Measurements from ENCODE around the gene PRDM10.
"Not testable (repeated sequence)": the region's sequence is repeated elsewhere in the genome, so short reads cannot be mapped to it uniquely, and the experiment has no call there.

PRDM10 gene

GRCh38 chr11:129973809-129974208, 28.8 kb downstream of the PRDM10 start:
- DNase-seq: no peak

DNA sequence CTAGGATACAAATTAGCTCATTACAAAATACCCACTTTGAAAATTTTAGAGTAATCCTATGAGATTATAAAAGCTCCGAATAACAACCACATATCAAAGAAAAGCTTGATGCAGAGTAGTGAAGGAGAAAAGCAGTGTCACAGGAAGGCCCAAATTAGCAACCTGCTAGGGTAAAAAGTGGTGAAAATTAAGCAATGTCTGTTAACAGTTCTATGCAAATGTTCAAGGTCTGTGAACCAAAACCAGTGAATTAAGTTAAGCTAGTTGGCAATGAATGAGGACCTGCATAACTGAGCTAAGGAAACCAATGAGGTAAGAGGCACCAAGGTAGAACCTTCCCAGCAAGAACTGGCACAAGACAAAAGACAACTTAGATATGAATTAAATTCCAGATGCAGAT, 29.6 kb downstream of the PRDM10 start:
- no peak for DNase-seq

GRCh38 chr11:129972611-129973010, 30.0 kb downstream of the PRDM10 start:
- DNase-seq: no peak

DNA sequence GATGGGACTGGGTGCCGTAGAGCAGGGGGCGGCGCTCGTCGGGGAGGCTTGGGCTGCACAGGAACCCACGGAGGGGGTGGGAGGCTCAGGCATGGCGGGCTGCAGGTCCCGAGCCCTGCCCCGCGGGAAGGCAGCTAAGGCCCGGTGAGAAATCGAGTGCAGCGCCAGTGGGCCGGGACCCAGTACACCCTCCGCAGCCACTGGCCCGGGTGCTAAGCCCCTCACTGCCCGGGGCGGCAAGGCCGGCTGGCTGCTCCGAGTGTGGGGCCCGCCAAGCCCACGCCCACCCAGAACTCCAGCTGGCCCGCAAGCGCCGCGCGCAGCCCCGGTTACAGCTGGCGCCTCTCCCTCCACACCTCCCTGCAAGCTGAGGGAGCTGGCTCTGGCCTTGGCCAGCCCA, 30.8 kb downstream of the PRDM10 start:
- DNase-seq: not testable (repeated sequence)

GRCh38 chr11:129969920-129970319, 32.7 kb downstream of the PRDM10 start:
- no peak for DNase-seq

DNA sequence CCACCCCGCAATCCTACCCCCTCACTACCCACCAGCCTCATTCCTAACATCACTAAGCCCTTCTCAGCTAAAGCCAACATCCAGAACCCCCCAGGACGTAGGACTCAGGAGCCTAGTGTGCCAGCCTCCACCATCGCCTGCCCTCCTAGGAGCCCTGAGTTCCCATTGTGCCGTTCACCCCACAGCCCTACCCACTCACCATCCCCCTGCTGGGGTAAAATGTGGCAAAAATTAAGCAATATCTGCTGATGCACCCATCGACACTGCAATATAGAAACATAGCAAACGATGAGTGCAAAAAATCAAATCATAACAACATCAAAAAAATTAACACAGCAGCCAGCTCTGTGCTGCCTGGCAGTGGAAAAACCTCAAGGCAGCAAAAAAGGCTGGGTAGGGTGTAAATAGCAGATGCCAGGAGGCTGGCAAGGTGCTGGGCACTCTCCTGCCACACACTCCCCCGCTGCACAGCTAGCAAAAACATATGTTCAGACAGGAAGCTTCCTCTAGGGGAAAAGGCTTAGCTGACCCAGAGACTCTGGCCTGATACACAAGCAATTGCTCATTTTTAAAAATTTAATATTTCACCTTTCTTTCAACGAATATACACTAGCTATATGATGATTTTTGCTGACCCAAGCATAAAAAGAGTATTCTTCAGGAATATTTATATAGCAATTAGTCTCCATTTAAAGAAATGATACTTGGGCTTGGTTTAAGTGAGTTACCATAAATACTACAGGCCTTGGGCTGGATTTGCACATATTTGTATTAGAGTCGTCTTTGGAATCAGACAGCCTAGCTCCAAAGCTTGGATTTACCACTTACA, 33.8 kb downstream of the PRDM10 start:
- DNase-seq: no peak

DNA sequence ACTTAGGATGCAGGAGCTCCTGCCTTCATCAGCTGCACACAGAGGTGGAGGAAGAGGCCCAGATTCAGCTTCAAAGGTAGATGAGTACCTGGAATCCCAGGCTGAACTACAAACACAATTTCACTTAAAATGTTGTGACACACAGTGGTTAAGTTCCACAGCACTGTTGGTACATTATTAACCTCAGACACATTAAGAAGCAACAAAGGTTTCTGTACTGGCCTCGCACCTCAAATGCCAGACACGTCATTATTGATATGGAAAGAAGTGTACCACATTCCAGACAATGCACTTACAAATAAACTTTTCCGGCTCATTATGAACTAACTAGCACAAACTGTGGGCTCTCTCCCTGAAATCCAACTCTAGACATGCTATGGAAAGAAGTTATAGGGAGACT, 34.6 kb downstream of the PRDM10 start:
- DNase-seq: no peak

- DNase-seq: no peak
These were observed 37.4 kb downstream of the PRDM10 start for GRCh38 chr11:129965248-129965647.

GRCh38 chr11:129960216-129961214, 42.1 kb downstream of the PRDM10 start:
- peak in 1 of 5 experiments; percentile 75 for DNase-seq

GRCh38 chr11:129959687-129960086, 42.9 kb downstream of the PRDM10 start:
- DNase-seq: no peak

GRCh38 chr11:129955282-129955681, 47.4 kb downstream of the PRDM10 start:
- no peak for DNase-seq

- not testable (repeated sequence) for DNase-seq
These were observed 47.9 kb downstream of the PRDM10 start for GRCh38 chr11:129954703-129955102.

DNA sequence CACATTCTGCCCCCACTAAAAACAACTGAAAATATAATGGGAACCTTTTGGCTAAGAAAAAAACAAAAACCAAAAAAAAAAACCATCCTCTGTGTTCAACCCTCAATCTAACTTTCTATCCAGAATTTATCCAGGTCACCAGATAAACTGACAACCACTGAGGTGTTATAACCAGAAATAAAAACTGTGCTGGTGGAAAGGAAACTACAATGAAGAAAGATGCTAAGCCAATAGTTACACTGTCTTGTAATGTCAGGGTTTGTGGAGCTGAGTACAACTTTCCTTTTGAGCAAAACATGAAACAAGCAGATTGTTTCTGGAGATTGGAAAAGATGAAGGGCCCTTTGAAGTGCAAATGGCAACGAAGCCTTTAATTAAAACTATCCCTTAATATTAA, 50.8 kb downstream of the PRDM10 start:
- DNase-seq: peak in 1 of 5 experiments; percentile 10

- no peak for DNase-seq
These were observed 51.3 kb downstream of the PRDM10 start for GRCh38 chr11:129951201-129951865.

DNA sequence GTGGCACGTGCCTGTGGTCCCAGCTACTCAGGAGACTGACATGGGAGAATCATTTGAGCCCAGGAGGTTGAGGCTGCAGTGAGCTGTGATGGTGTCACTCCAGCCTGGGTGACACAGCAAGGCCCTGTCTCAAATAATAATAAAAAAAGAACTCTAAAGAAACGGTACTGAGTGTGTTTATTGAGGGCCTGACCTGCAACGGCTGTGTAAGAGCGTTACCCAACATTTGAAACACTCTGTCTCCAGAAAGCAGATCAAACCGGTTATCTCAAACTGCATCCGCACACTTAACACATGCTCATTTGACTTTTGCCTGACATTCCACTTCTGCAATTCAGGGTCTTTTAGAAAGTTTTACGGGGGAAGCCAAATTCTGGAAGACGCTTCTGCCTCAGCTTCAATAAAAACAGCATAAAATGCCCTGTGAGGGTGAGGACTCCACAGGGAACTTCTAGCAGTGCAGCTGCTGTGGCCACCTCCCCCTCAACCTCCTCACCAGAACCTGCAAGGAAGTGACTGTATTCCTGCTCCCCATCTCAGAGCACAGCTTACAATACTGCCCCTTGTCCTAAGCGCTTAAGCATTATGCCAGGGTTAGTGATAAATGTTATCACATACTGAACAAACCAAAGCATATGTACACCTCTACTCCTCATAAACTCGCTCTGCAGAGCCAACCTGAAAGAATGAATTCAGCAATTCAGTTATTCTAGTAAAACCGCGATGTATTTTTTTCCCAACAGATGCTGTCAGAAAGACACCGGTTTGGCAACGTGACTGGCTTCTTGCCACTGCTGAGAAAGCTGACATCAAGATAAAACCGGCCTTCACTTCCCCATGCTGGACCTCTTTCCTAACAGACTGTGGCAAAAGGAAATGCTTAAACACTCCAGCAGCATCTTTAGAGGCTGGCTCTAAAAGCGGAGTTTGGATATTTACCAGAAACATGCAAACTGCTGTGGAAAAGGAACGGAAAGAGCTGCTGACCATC, 52.2 kb downstream of the PRDM10 start:
- DNase-seq: no peak

DNA sequence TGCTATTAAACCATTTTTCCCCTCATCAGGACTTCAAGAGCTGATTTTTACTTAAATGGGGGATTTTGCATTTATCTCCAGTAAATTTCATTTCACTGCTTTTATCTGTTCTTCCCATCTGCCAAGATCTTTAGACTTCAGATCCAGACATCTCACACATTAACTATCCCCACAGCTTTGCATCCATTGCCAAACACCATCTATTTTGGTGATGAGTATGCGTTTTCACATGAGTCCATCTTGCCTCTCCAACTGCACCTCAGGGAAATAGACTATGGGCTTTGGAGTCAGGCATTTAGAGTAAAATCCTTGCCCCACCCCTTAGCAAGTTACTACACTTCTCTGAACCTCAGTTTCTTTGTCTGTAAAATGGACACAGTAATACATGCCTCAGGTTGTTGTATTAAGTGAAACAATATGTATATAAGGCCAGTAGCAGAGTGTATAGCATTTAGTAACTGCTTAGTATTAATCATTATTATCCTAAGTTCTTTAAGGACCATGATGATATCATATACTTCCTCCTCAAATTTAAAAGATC, 53.6 kb downstream of the PRDM10 start:
- DNase-seq: no peak

DNA sequence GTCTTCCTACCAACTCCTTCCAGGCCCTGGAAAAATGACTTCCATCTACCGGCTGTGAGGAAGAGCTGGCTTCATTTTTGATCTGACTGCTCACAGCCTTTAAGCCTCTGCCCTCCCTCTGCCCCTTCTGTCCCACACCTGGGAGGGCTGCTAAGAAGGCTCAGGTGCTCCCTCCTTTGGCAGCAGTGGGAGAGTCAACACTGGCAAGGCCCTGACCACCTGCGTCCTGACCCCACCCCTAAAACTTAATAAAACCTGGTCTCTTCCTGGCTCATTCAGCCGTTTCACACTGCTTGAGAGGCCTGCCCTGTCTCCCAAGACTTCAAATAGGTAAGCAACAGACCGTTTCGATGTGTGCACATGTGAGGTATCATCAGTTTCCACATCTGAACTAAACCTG, 55.2 kb downstream of the PRDM10 start:
- no peak for DNase-seq

DNA sequence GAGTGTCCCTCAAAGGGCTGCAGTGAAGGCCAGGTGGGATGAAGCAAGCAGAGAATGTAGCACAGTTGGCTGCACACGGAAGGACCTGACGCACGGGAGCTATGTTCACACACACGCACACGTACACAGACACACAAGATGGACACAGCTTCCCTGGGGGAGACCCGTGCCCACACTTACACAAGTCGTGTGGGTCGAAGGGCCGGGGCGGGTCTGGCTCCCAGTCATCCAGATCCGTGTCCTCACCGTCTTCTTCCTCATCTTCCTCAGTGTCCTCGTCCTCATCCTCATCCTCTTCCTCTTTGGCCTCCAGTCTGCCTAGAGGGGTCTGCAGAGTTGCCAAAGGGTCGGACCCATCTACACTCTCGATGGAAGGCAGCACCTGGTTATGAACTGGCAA, 55.7 kb downstream of the PRDM10 start:
- no peak for DNase-seq

DNA sequence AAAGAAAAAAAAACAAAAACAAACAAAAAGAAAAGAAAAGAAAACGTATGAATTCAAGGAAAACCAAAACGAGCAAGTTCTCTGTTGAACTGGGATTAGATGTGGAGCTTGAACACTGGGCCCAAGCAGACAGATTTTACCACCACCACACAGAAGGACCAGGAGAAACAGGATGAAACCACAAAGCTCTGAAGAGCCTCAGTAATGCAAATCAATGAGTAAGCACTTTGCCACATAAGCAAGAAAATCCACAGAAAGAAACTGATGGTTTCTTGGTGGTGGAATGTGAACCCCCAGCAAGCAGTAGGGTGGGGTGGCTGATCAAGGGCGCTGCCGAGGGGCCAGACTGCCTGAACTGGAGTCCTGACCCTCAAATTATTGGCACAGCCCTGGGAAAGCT, 56.4 kb downstream of the PRDM10 start:
- no peak for DNase-seq

GRCh38 chr11:129945373-129945772, 57.3 kb downstream of the PRDM10 start:
- DNase-seq: no peak

DNA sequence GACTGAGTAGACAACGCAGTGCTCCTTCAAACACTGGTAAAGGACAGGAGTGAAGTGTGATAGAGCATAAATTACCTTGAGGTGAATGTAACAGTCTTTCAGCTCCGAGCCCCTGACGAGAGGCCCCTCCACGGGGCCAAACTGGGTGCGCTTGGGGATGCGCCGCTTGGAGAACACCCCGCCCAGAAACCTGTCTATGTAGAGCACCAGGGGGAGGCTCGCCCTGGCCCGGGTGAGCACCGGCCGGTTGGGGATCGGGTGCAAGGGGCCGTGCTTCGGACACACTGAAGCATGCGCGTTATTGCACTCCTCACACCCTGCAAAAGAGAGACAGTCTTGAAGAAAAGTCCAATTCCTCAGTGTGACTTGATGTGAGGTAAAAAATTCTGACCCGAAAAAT, 57.9 kb downstream of the PRDM10 start:
- DNase-seq: no peak
